Hepatocyte (in vitro differentiated cells): Measurements from ENCODE around the gene ZNF880. TPM values are rescaled to one million over a fixed set of nuclear protein-coding genes. Genes with fewer than 3 reads are reported as not detected.

Experiments
- DNase-seq: peaks from one replicate; pipeline ENCODE4 v3.0.0-alpha.2; 2016; ENCODE audit warnings: low spot score
- H2AFZ ChIP-seq: fragments of 200-600 bp; sonication (generic); 2 replicates; pipeline ENCODE4 v1.6.0; 2016; ENCODE audit warnings: antibody characterized with exemption, mild to moderate bottlenecking
- H3K27ac ChIP-seq: fragments of 200-600 bp; sonication (generic); 2 replicates; pipeline ENCODE4 v1.5.1; 2016; ENCODE audit warnings: mild to moderate bottlenecking
- H3K27me3 ChIP-seq: fragments of 200-600 bp; sonication (generic); 2 replicates; pipeline ENCODE4 v1.6.1; 2016
- H3K36me3 ChIP-seq: fragments of 200-600 bp; sonication (generic); replicated peaks from 2 replicates; pipeline ENCODE4 v1.5.1; 2016; ENCODE audit warnings: low read depth; ENCODE audit not compliant: insufficient read depth
- H3K4me1 ChIP-seq: fragments of 200-600 bp; sonication (generic); 2 replicates; pipeline ENCODE4 v1.5.1; 2016; ENCODE audit warnings: mild to moderate bottlenecking, moderate library complexity; ENCODE audit not compliant: insufficient read depth
- H3K4me2 ChIP-seq: fragments of 200-600 bp; sonication (generic); 2 replicates; pipeline ENCODE4 v1.6.0; 2016
- H3K4me3 ChIP-seq: fragments of 200-600 bp; sonication (generic); 2 replicates; pipeline ENCODE4 v1.5.1; 2016; ENCODE audit warnings: mild to moderate bottlenecking
- H3K79me2 ChIP-seq: fragments of 200-600 bp; sonication (generic); 2 replicates; pipeline ENCODE4 v1.6.0; 2017; ENCODE audit warnings: mild to moderate bottlenecking
- H3K9me2 ChIP-seq: fragments of 200-600 bp; sonication (generic); replicated peaks from 2 replicates; pipeline ENCODE4 v1.6.0; 2017; ENCODE audit warnings: mild to moderate bottlenecking; ENCODE audit not compliant: insufficient read depth
- H3K9me3 ChIP-seq: fragments of 200-600 bp; sonication (generic); 2 replicates; pipeline ENCODE4 v1.5.1; 2016; ENCODE audit warnings: low read depth, mild to moderate bottlenecking
- H4K20me1 ChIP-seq: fragments of 200-600 bp; sonication (generic); 2 replicates; pipeline ENCODE4 v1.6.0; 2016; ENCODE audit warnings: mild to moderate bottlenecking; ENCODE audit not compliant: insufficient read depth, poor library complexity, severe bottlenecking
- EZH2 ChIP-seq: fragments of 200-600 bp; sonication (generic); IDR thresholded peaks from 2 replicates; pipeline ENCODE4 v1.6.1; 2016; ENCODE audit warnings: antibody characterized with exemption, mild to moderate bottlenecking, borderline replicate concordance
- EZH2phosphoT487 ChIP-seq: fragments of 200-600 bp; sonication (generic); IDR thresholded peaks from one replicate; pipeline ENCODE4 v1.6.1; 2018; ENCODE audit warnings: antibody characterized with exemption, mild to moderate bottlenecking, low read depth, moderate library complexity; ENCODE audit not compliant: unreplicated experiment, severe bottlenecking
- WGBS: methylation state at CpG from one replicate; pipeline ENCODE4 v1.1.6; 2016; ENCODE audit warnings: low lambda C conversion rate; ENCODE audit errors: missing lambda C conversion rate; 5-methylcytosine and 5-hydroxymethylcytosine counted together
- polyA plus RNA-seq: library from polyadenylated mRNA; unstranded; fragments of >200 nt; fragmentation: Nextera tagmentation; extraction: Ambion mirVana; gene quantifications from 2 replicates; pipeline ENCODE4 v1.2.1, GENCODE V29; 2016
- total RNA-seq: library from RNA; depleted of rRNA; stranded (reverse); fragments of >200 nt; gene quantifications from 2 replicates; pipeline ENCODE4 v1.2.3, GENCODE V29; 2014
- TF ChIP-seq, protein P1 (sequence below): fragments of 200-600 bp; sonication (generic); IDR thresholded peaks from 2 replicates; pipeline ENCODE4 v1.5.1; 2016; ENCODE audit warnings: antibody characterized with exemption, mild to moderate bottlenecking; ENCODE audit not compliant: poor library complexity

ZNF880 gene
- total and polyA plus RNA-seq, 2 experiments from 2014 or later = 24.9 to 28.7 TPM

DNA sequence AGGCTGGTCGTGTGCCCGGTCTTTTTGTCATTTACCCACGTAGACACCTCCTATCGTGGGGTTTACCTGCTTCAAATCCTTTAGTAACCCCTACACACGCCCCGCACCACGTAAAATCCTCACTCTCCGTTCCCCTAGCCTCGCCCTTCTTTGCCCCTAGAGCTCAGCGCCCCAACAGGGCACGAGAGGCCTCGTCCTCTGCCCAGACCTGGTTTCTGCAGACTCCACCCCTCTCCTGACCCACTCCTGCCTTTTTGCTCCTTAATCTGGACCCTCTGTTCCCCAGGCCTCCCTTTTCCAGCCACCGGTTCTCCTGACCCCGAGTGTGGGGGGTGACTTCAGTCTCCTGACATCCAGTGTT, 28.3 kb downstream of the ZNF880 start:
- H2AFZ ChIP-seq = peak overlapping the region; percentile 75
- H3K9me2 ChIP-seq = no peaks in the 10 kb centered on the region
- H3K9me3 ChIP-seq = peaks cover 4% of the 10 kb centered on the region
- H3K27me3 ChIP-seq = no peaks in the 10 kb centered on the region
- H3K4me1 ChIP-seq = no peaks in the 10 kb centered on the region
- DNase-seq = peak; percentile 31
- TF ChIP-seq, protein P1, sequence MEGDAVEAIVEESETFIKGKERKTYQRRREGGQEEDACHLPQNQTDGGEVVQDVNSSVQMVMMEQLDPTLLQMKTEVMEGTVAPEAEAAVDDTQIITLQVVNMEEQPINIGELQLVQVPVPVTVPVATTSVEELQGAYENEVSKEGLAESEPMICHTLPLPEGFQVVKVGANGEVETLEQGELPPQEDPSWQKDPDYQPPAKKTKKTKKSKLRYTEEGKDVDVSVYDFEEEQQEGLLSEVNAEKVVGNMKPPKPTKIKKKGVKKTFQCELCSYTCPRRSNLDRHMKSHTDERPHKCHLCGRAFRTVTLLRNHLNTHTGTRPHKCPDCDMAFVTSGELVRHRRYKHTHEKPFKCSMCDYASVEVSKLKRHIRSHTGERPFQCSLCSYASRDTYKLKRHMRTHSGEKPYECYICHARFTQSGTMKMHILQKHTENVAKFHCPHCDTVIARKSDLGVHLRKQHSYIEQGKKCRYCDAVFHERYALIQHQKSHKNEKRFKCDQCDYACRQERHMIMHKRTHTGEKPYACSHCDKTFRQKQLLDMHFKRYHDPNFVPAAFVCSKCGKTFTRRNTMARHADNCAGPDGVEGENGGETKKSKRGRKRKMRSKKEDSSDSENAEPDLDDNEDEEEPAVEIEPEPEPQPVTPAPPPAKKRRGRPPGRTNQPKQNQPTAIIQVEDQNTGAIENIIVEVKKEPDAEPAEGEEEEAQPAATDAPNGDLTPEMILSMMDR = no peak
- TF ChIP-seq EZH2 (no peak), EZH2phosphoT487 (no peak)
- H3K27ac ChIP-seq = peak overlapping the region; percentile 93
- peak overlapping the region; percentile 70 for H3K4me3 ChIP-seq
- H3K4me2 ChIP-seq = peak overlapping the region; percentile 80
- H3K36me3 ChIP-seq = peaks cover 3% of the 10 kb centered on the region
- no peaks in the 10 kb centered on the region for H4K20me1 ChIP-seq
- peaks cover 19% of the 10 kb centered on the region for H3K79me2 ChIP-seq
- 41% methylated on average over 14 of the region's 14 CpGs for WGBS

- no peak overlapping the region for H3K4me2 ChIP-seq
- H3K4me3 ChIP-seq = no peak overlapping the region
- no peaks in the 10 kb centered on the region for H3K4me1 ChIP-seq
- H3K79me2 ChIP-seq = no peaks in the 10 kb centered on the region
- H2AFZ ChIP-seq = no peak overlapping the region
- DNase-seq = no peak
- no peaks in the 10 kb centered on the region for H3K9me2 ChIP-seq
- H3K9me3 ChIP-seq = peaks cover 24% of the 10 kb centered on the region
- TF ChIP-seq, protein P1 = no peak
- TF ChIP-seq EZH2phosphoT487 = no peak
- no peak for TF ChIP-seq EZH2
- 97% methylated on average over 6 of the region's 6 CpGs for WGBS
- H3K27ac ChIP-seq = no peak overlapping the region
- H4K20me1 ChIP-seq = no peaks in the 10 kb centered on the region
- H3K27me3 ChIP-seq = no peaks in the 10 kb centered on the region
- H3K36me3 ChIP-seq = peaks cover 16% of the 10 kb centered on the region
Observed at GRCh38 chr19:52410276-52410675, 40.6 kb downstream of the ZNF880 start.

GRCh38 chr19:52415711-52416110, 46.0 kb downstream of the ZNF880 start:
- no peak for TF ChIP-seq EZH2
- TF ChIP-seq, protein P1 = no peak
- TF ChIP-seq EZH2phosphoT487 = no peak
- DNase-seq = no peak
- Histone ChIP-seq H3K4me1 (no peaks in the 10 kb centered on the region), H3K36me3 (peaks cover 2% of the 10 kb centered on the region), H3K9me2 (no peaks in the 10 kb centered on the region), H3K9me3 (peaks cover 39% of the 10 kb centered on the region), H3K27ac (no peak overlapping the region), H3K79me2 (no peaks in the 10 kb centered on the region), H3K4me2 (no peak overlapping the region), H3K4me3 (no peak overlapping the region), H2AFZ (no peak overlapping the region), H4K20me1 (no peaks in the 10 kb centered on the region), H3K27me3 (no peaks in the 10 kb centered on the region)
- WGBS = 95% methylated on average over 5 of the region's 5 CpGs

DNA sequence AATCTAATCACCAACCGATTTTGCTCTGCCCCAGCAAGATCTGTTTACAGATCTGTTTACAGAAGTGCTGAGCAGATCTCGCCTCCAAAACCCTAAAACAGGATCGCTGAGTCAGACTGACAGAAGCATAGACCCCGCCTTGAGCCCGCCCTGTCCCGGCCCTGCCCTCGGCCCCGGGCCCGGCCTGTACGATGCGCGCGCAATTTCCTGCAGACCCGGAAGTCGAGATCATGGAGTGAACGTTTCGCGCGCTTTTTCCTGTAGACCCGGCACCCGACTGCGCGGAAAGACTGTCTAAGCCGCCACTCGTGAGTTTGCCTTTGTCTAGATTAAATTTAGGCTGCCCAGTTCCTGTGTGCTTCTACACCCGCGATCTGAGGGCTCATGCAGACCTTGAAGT, 59.2 kb downstream of the ZNF880 start, which contains the start of gene ZNF534:
Gene ZNF534, plus strand, starts transcription at position 212 of the 400 bp plus-strand sequence. CDS start 2,327 bp downstream, outside the sequence.
- no peak within 1 kb of the TSS for H2AFZ ChIP-seq
- H3K36me3 ChIP-seq = no peaks in the 10 kb centered on the region
- no peak within 1 kb of the TSS for H3K27ac ChIP-seq
- H3K9me2 ChIP-seq = no peaks in the 10 kb centered on the region
- no peak within 1 kb of the TSS for H3K4me3 ChIP-seq
- no peaks in the 10 kb centered on the region for H3K4me1 ChIP-seq
- no peaks in the 10 kb centered on the region for H4K20me1 ChIP-seq
- no peak for DNase-seq
- H3K79me2 ChIP-seq = no peaks in the 10 kb centered on the region
- no peak for TF ChIP-seq EZH2phosphoT487
- TF ChIP-seq, protein P1 = no peak
- no peak for TF ChIP-seq EZH2
- 97% methylated on average over 27 of the region's 27 CpGs for WGBS
- no peaks in the 10 kb centered on the region for H3K27me3 ChIP-seq
- no peak within 1 kb of the TSS for H3K4me2 ChIP-seq
- no peaks in the 10 kb centered on the region for H3K9me3 ChIP-seq
